ENCODE measurements around the gene C11orf21. TPM values are rescaled to one million over a fixed set of nuclear protein-coding genes. Genes with fewer than 3 reads are reported as not detected.
"Not testable (repeated sequence)": the region's sequence is repeated elsewhere in the genome, so short reads cannot be mapped to it uniquely, and the experiment has no call there.

C11orf21 gene
- total RNA-seq, 2 donors from 2014 or later, result 0.11 to 0.52 TPM

DNA sequence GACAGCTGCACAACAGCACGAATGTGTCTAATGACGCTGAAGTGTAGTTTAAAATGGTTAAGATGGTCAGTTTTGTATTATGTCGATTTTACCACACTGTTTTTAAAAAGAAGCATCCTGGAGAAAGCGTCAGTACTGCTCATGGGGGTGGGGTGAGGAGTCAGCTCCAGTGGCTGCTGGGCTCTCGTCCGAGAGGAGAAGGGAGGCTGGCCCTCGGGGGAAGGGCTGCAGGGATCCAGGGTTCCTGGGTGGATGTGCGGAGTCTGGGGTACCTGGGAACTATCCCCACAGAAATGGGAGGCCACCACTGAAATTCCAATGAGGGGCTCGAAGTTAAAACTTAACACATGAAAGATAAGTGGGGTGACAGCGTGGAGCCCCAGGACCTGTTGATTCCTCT, 11.9 kb downstream of the C11orf21 start:
- no peaks in the 10 kb centered on the region for H3K4me1 ChIP-seq
- no peak overlapping the region for H3K9ac ChIP-seq (ENCODE audit: low read depth in 2 of 2, low read length in 2 of 2)
- intact Hi-C loops (cut with DNase I), result no loop called here
- no peaks in the 10 kb centered on the region for H3K9me3 ChIP-seq
- H3K36me3 ChIP-seq, result no peaks in the 10 kb centered on the region
- H3K27ac ChIP-seq, result no peak overlapping the region
- H3K27me3 ChIP-seq, result no peaks in the 10 kb centered on the region
- H3K4me3 ChIP-seq, result no peak overlapping the region
- DNase-seq, result no peak
- TF ChIP-seq, protein P1, sequence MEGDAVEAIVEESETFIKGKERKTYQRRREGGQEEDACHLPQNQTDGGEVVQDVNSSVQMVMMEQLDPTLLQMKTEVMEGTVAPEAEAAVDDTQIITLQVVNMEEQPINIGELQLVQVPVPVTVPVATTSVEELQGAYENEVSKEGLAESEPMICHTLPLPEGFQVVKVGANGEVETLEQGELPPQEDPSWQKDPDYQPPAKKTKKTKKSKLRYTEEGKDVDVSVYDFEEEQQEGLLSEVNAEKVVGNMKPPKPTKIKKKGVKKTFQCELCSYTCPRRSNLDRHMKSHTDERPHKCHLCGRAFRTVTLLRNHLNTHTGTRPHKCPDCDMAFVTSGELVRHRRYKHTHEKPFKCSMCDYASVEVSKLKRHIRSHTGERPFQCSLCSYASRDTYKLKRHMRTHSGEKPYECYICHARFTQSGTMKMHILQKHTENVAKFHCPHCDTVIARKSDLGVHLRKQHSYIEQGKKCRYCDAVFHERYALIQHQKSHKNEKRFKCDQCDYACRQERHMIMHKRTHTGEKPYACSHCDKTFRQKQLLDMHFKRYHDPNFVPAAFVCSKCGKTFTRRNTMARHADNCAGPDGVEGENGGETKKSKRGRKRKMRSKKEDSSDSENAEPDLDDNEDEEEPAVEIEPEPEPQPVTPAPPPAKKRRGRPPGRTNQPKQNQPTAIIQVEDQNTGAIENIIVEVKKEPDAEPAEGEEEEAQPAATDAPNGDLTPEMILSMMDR (IDR thresholded peaks at IDR 0.05), result no peak

DNA sequence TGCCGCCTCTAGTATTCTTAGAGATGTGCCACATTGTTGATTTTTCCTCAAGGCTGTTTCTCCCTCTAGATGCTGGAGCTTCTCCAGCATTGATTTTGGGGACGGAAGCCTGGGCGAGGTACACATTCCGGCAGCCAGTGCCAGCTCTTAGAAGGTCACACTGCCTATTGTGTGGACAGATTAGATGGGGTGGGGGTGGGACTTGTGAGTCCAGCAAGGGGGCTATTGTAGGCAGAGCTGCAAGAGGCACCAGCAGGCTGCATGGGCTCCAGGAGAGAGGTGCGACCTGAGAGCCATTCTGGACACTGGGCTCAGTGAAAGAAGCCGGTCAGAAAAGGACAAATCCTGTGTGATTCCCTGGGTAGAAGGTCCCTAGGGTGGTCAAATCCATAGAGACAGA, 12.4 kb downstream of the C11orf21 start:
- H3K9ac ChIP-seq (ENCODE audit: low read depth in 2 of 2, low read length in 2 of 2), result no peak overlapping the region
- intact Hi-C loops (cut with DNase I), result no loop called here
- H3K4me1 ChIP-seq, result no peaks in the 10 kb centered on the region
- H3K4me3 ChIP-seq, result no peak overlapping the region
- TF ChIP-seq, protein P1 (IDR thresholded peaks at IDR 0.05), result no peak
- no peaks in the 10 kb centered on the region for H3K9me3 ChIP-seq
- H3K36me3 ChIP-seq, result no peaks in the 10 kb centered on the region
- H3K27me3 ChIP-seq, result no peaks in the 10 kb centered on the region
- H3K27ac ChIP-seq, result no peak overlapping the region
- no peak for DNase-seq

- Histone ChIP-seq H3K4me1 (no peaks in the 10 kb centered on the region), H3K36me3 (no peaks in the 10 kb centered on the region), H3K4me3 (no peak overlapping the region), H3K9me3 (no peaks in the 10 kb centered on the region), H3K27ac (no peak overlapping the region), H3K9ac (ENCODE audit: low read depth in 2 of 2, low read length in 2 of 2) (no peak overlapping the region), H3K27me3 (no peaks in the 10 kb centered on the region)
- intact Hi-C loops (cut with DNase I), result no loop called here
- no peak for DNase-seq
- TF ChIP-seq, protein P1 (IDR thresholded peaks at IDR 0.05), result no peak
Observed at GRCh38 chr11:2287091-2287490, 14.6 kb downstream of the C11orf21 start.

DNA sequence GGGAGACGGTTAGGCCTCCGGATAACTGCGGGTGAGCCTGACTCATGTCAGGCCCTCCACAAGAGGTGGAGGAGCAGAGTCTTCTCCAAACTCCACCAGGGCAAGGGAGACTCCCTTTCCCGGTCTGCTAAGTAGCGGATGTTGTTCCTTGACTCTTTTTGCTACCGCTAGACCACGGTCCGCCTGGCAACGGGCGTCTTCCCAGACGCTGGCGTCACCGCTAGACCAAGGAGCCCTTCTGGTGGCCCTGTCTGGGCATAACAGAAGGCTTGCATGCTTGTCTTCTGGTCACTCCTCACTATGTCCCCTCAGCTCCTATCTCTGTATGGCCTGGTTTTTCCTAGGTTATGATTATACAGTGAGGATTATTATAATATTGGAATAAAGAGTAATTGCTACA, 15.4 kb downstream of the C11orf21 start:
- DNase-seq; H3K9ac ChIP-seq (ENCODE audit: low read depth in 2 of 2, low read length in 2 of 2); H3K27ac ChIP-seq; H3K27me3 ChIP-seq; H3K9me3 ChIP-seq; H3K4me1 ChIP-seq; intact Hi-C loops (cut with DNase I); H3K36me3 ChIP-seq; H3K4me3 ChIP-seq: not testable (repeated sequence)

DNA sequence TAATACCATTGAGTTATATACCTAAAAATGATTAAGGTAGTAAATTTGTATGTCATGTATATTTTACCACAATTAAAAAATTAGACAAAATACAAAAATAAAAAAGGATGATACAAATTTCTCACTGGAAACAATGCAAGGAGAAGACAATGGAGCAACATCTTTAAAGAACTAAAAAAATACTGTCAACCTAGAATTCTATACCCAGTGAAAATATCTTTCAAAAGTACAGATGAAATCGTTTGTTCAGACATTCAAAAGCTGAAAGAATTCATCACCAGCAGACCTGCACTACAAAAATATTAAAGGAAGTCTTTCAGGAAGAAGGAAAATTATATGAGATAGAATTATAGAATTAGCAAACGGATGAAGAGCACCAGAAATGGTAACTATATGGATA, 21.5 kb downstream of the C11orf21 start:
- Histone ChIP-seq H3K27ac (no peak overlapping the region), H3K4me1 (no peaks in the 10 kb centered on the region), H3K36me3 (no peaks in the 10 kb centered on the region), H3K27me3 (no peaks in the 10 kb centered on the region), H3K9me3 (no peaks in the 10 kb centered on the region), H3K4me3 (no peak overlapping the region), H3K9ac (ENCODE audit: low read depth in 2 of 2, low read length in 2 of 2) (no peak overlapping the region)
- no peak for DNase-seq
- TF ChIP-seq, protein P1 (IDR thresholded peaks at IDR 0.05), result no peak
- intact Hi-C loops (cut with DNase I), result no loop called here

DNA sequence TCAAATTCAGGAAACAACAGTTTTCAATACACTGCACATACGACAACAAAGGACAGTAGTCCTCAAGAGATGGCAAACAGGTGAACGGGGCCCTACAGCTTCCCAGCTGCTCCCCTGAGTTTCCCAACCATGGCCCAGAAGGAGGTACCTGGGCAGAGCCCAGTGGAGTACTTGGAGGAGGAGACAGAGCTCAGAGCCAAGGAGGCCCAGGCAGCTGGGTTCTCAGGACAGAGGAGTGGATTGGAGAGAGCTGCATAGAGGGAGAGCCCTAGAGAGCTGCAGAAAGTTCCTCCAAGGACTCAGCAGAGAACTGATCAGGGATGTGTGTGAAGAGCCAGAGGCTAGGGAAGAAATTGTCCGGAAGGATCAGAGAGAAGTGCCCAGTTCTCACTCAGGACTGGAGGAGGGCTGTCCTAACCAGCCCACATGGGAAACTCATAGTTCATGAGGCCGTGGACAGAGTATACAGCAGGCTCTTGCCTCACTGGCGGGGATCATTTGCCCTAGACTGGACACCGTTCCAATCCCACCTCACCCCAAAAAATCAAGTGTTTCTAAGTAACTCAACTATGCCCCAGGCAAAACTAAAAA, 23.7 kb downstream of the C11orf21 start:
- intact Hi-C loops (cut with DNase I), result no loop called here
- Histone ChIP-seq H3K9me3 (no peaks in the 10 kb centered on the region), H3K9ac (ENCODE audit: low read depth in 2 of 2, low read length in 2 of 2) (no peak overlapping the region), H3K27me3 (no peaks in the 10 kb centered on the region), H3K4me3 (no peak overlapping the region), H3K36me3 (no peaks in the 10 kb centered on the region), H3K27ac (no peak overlapping the region), H3K4me1 (no peaks in the 10 kb centered on the region)
- no peak for DNase-seq
- TF ChIP-seq, protein P1 (IDR thresholded peaks at IDR 0.05), result no peak

All from colonic mucosa (tissue), 4 donors.